IMR-90 (cell line): Measurements from ENCODE around the gene CTNNA2.

ENCODE experiments used
- CTCF ChIP-seq: conservative IDR thresholded peaks from 2 replicates; pipeline ENCODE4 v1.5.1; 2012; ENCODE audit warnings: mild to moderate bottlenecking, low read depth, low read length, improper control_type of control experiment
- MAZ ChIP-seq: IDR thresholded peaks from 2 replicates; pipeline ENCODE4 v1.6.1; 2012; ENCODE audit warnings: low read depth, mild to moderate bottlenecking, low read length, improper control_type of control experiment, moderate library complexity, borderline replicate concordance
- MXI1 ChIP-seq: IDR thresholded peaks from 2 replicates; pipeline ENCODE4 v1.6.1; 2012; ENCODE audit warnings: low read depth, mild to moderate bottlenecking, low read length, moderate library complexity, borderline replicate concordance
- POLR2A ChIP-seq: IDR thresholded peaks from 2 replicates; pipeline ENCODE4 v1.6.1; 2012; ENCODE audit warnings: mild to moderate bottlenecking, low read depth, low read length
- RAD21 ChIP-seq: IDR thresholded peaks from 2 replicates; pipeline ENCODE4 v1.6.1; 2012; ENCODE audit warnings: low read length, improper control_type of control experiment
- RFX5 ChIP-seq: IDR thresholded peaks from 2 replicates; pipeline ENCODE4 v1.8.0; 2012; ENCODE audit warnings: low read depth, mild to moderate bottlenecking, low read length, moderate library complexity
- SMC3 ChIP-seq: fragments of 150-350 bp; IDR thresholded peaks from 2 replicates; pipeline ENCODE4 v1.6.1; 2016; ENCODE audit warnings: low read depth, mild to moderate bottlenecking, antibody characterized with exemption, low read length, moderate library complexity
- TF ChIP-seq, protein P1 (sequence below): fragments of 150-350 bp; IDR thresholded peaks from 2 replicates; pipeline ENCODE4 v1.6.1; 2017; ENCODE audit warnings: mild to moderate bottlenecking, antibody characterized with exemption, low read length, low read depth

DNA sequence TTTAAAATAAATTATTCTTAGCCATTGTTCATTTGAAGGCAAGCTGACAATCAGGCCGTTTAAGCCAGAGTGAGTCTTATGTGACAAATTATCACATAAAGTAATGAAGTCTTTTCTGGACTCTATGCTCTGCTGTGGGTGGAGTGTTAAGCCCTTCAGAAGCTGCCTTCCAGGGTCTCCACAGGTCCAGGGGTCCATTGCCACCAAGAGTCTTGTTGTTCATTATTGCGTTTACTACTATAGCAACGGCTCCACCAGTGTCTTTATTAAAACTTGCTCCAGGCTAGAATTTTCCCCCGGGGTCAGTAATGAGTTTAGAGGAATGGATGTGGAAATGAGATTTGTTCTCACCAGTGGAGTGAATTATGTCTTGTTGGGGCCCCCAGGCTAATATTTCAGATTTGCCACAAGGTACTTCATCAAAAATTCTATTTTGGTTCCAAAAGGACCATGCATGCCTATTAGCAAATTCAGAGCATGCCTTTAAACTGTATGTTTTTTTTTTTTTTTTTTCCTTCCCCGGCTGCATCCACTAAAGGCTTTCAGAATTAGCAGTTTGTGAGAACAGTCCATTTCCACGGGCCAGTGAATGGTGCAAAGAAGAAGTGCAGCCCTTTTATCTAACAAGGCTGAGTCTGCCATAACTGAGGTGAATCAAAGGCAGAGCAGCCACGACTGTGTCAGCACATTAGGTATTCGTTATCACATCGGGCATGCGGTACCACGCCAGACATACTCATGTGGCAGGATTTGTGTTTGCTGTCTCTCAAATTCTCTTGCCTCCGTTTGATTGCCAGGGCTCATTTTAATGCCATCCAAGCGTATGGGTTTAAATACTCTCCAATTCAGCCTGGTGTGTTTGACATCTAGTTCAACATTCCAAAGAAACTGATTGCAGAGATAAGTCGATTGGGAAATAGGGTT lies 817.9 kb downstream of the CTNNA2 start:
- no peak for TF ChIP-seq CTCF
- TF ChIP-seq MAZ = no peak
- no peak for TF ChIP-seq MXI1
- TF ChIP-seq POLR2A = no peak
- TF ChIP-seq RAD21 = no peak
- TF ChIP-seq SMC3 = no peak
- TF ChIP-seq, protein P1, sequence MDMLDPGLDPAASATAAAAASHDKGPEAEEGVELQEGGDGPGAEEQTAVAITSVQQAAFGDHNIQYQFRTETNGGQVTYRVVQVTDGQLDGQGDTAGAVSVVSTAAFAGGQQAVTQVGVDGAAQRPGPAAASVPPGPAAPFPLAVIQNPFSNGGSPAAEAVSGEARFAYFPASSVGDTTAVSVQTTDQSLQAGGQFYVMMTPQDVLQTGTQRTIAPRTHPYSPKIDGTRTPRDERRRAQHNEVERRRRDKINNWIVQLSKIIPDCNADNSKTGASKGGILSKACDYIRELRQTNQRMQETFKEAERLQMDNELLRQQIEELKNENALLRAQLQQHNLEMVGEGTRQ = no peak
- TF ChIP-seq RFX5 = no peak
